Sigmoid colon (tissue), 4 donors: ENCODE measurements around the gene ANTXR1.

Experiments
- CTCF ChIP-seq, 4 experiments: fragments of 450-650 bp in 3 of 4; fragments of 200-600 bp in 1 of 4; IDR thresholded peaks; one replicate each; pipeline ENCODE4 v1.5.1; 2016 to 2019; ENCODE audit warnings: antibody characterized with exemption in 4 of 4, mild to moderate bottlenecking in 3 of 4, moderate library complexity in 2 of 4
- POLR2A ChIP-seq, 2 donors: fragments of 450-650 bp; IDR thresholded peaks; one replicate each; pipeline ENCODE4 v1.6.1; 2016; ENCODE audit warnings: antibody characterized with exemption in 2 of 2, mild to moderate bottlenecking in 2 of 2, moderate library complexity in 2 of 2
- POLR2AphosphoS5 ChIP-seq, 4 donors: sonication (generic); formaldehyde crosslinking; IDR thresholded peaks; one replicate each; pipeline ENCODE4 v1.6.1; 2017; ENCODE audit warnings: antibody characterized with exemption in 4 of 4

DNA sequence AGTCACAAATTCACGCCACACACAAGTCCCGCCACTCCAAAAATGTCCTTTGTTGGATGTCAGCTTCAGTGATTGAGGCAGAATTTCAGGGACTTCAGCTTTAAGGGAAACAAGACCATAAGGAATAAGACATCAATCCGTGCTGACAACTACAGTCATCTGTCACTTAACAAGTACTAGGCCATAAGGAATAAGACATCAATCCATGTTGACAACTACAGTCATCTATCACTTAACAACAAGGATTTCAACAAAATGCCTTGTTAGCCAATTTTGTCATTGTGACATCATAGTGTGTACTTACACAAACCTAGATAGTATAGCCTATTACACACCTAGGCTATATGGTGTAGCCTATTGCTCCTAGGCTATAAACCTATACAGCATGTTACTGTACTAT lies 58.0 kb downstream of the ANTXR1 start:
- no peak for TF ChIP-seq POLR2AphosphoS5 (IDR thresholded peaks at IDR 0.05)
- no peak for TF ChIP-seq CTCF (IDR thresholded peaks at IDR 0.05)
- TF ChIP-seq POLR2A (IDR thresholded peaks at IDR 0.05), result no peak
